Measurements from ENCODE around the gene IKBKE. TPM values are rescaled to one million over a fixed set of nuclear protein-coding genes. Genes with fewer than 3 reads are reported as not detected.

The IKBKE gene
- total and polyA plus RNA-seq, 2 of the 8 experiments (the other 6 are each of a cell fraction or from before 2014, with no cell fraction given), result 8.6 to 12.0 TPM

GRCh38 chr1:206538086-206538770 lies 68.0 kb downstream of the IKBKE start:
- no peaks in the 10 kb centered on the region; the same call in 1 of the 2 replicates for H3K23me2 ChIP-seq (ENCODE audit: low read depth, low read length)
- no peak overlapping the region for H4K8ac ChIP-seq (ENCODE audit: extremely low read depth, insufficient read depth, low read length)
- no peaks in the 10 kb centered on the region for H4K20me1 ChIP-seq (replicated peaks in 1 of 2; ENCODE audit: control insufficient read depth in 1 of 2, insufficient read depth in 2 of 2, low read length in 2 of 2)
- H3K14ac ChIP-seq (ENCODE audit: insufficient read length), result no peak overlapping the region
- H3K4me3 ChIP-seq (ENCODE audit: extremely low read depth in 1 of 4, insufficient read depth in 2 of 4, low read depth in 3 of 4, low read length in 4 of 4), result no peak overlapping the region
- FAIRE-seq (no peak), DNase-seq (ENCODE audit: low read depth in 1 of 2, low spot score in 2 of 2) (no peak)
- no peaks in the 10 kb centered on the region for H3K79me1 ChIP-seq (ENCODE audit: low read depth, low read length)
- no peak overlapping the region for H2BK12ac ChIP-seq (ENCODE audit: low read depth, low read length)
- no peak overlapping the region for H3K4me2 ChIP-seq (ENCODE audit: insufficient read depth in 1 of 2, low read depth in 2 of 2, low read length in 2 of 2)
- H3K9ac ChIP-seq (replicated peaks in 1 of 4; ENCODE audit: extremely low read depth in 1 of 4, low read depth in 3 of 4, low read length in 3 of 4), result no peak overlapping the region
- no peak overlapping the region for H4K5ac ChIP-seq (ENCODE audit: insufficient read length, low read depth, low read length)
- no peak overlapping the region for H3K4ac ChIP-seq (replicated peaks; ENCODE audit: insufficient read length, low read depth, low read length)
- WGBS, 2 experiments (ENCODE audit: extremely low coverage in 1 of 2, insufficient coverage in 1 of 2, insufficient read length in 1 of 2, insufficient replicate concordance in 2 of 2, low coverage in 1 of 2, low lambda C conversion rate in 2 of 2, missing lambda C conversion rate in 1 of 2), result 92% methylated on average over 6 of the region's 6 CpGs; no CpG with 5 or more reads in 1 of the 2 experiments
- H3K4me1 ChIP-seq (replicated peaks in 1 of 4; ENCODE audit: control insufficient read depth in 3 of 4, insufficient read depth in 4 of 4, low read length in 3 of 4), result no peaks in the 10 kb centered on the region; a peak in 2 of 7 replicates
- no peak overlapping the region for H2AK5ac ChIP-seq (ENCODE audit: low read depth, low read length)
- H2BK20ac ChIP-seq (ENCODE audit: low read length), result no peak overlapping the region
- H3K79me2 ChIP-seq (ENCODE audit: control insufficient read depth in 1 of 2, insufficient read depth in 2 of 2, low read length in 2 of 2), result no peaks in the 10 kb centered on the region
- H3K36me3 ChIP-seq (ENCODE audit: control insufficient read depth in 2 of 4, insufficient read depth in 4 of 4, low read length in 3 of 4), result no peaks in the 10 kb centered on the region
- no peaks in the 10 kb centered on the region for H3K9me3 ChIP-seq (ENCODE audit: insufficient read depth in 2 of 2, low read depth in 1 of 2, low read length in 1 of 2)
- H2AFZ ChIP-seq (ENCODE audit: low read length), result no peak overlapping the region
- no peak overlapping the region for H2BK120ac ChIP-seq (replicated peaks; ENCODE audit: low read depth, low read length)
- no peak overlapping the region for H3K18ac ChIP-seq (ENCODE audit: extremely low read depth, low read length)
- no peak overlapping the region for H3K56ac ChIP-seq (replicated peaks; ENCODE audit: insufficient read length, low read depth, low read length)
- H2BK5ac ChIP-seq (ENCODE audit: low read depth, low read length), result no peak overlapping the region
- H3K23ac ChIP-seq (ENCODE audit: insufficient read length), result no peak overlapping the region
- no peak overlapping the region for H4K91ac ChIP-seq (replicated peaks; ENCODE audit: insufficient read length, low read length)
- no peak overlapping the region for H2BK15ac ChIP-seq (ENCODE audit: low read length)
- H3K27me3 ChIP-seq (replicated peaks in 1 of 4; ENCODE audit: control insufficient read depth in 3 of 4, extremely low read depth in 1 of 4, insufficient read depth in 3 of 4, low read length in 3 of 4), result no peaks in the 10 kb centered on the region
- POLR2A ChIA-PET (ENCODE audit: partially characterized antibody), result no interaction called here
- no peak for TF ChIP-seq CBX5 (IDR thresholded peaks at IDR 0.05; ENCODE audit: low read depth, low read length)
- no peak for TF ChIP-seq ATF3 (IDR thresholded peaks at IDR 0.05; ENCODE audit: insufficient read depth, low read depth, low read length)
- no peak overlapping the region for H3K27ac ChIP-seq (ENCODE audit: low read depth, low read length)
- CTCF ChIA-PET (ENCODE audit: partially characterized antibody), result interaction anchor here (5.5 to 18.2 kb wide), 3 partner anchors 15 to 43 kb away, joined by 23 to 298 read pairs (median 95); partner anchors contain the start of gene RASSF5

Measured in H1 (cell line).